IMR-90 (cell line): ENCODE data around the gene NR5A1. TPM values are rescaled to one million over a fixed set of nuclear protein-coding genes. Genes with fewer than 3 reads are reported as not detected.
A peak's percentile ranks its signal among the peaks of the same experiment; 100 is the strongest.

Source experiments
- ATAC-seq: fragments of 200-7000 bp; cut with Tn5 transposase; 2 replicates; pipeline ENCODE4 v1.9.1; 2020; ENCODE audit warnings: low read depth, mild to moderate bottlenecking, moderate library complexity
- BruUV-seq: library from RNA; stranded (reverse); fragments of 400-500 nt; replicated peaks from 2 replicates; lab custom pipeline; 2021; lab: Mats Ljungman, UMichigan
- CTCF ChIA-PET: fragments of 300-600 bp; formaldehyde crosslinking; extraction: SDS; loops from one replicate; lab custom pipeline; 2021; ENCODE audit warnings: antibody characterized with exemption; lab: Yijun Ruan, JAX
- POLR2A ChIA-PET: fragments of 300-600 bp; sonication (Branson Sonifier 250); formaldehyde crosslinking; loops from one replicate; lab custom pipeline; 2022; ENCODE audit warnings: antibody characterized with exemption; ENCODE audit not compliant: unreplicated experiment; lab: Charles Lee
- DNase-seq: peaks from one replicate; pipeline ENCODE4 v3.0.0; 2013
- H2AFZ ChIP-seq: replicated peaks from 2 replicates; pipeline ENCODE3; 2013; ENCODE audit warnings: low read length, mild to moderate bottlenecking; ENCODE audit not compliant: poor library complexity
- H2AK5ac ChIP-seq: 2 replicates; pipeline ENCODE4 v1.6.1; 2013; ENCODE audit warnings: low read depth, low read length, inconsistent platforms
- H2AK9ac ChIP-seq: replicated peaks from 2 replicates; pipeline ENCODE3; 2013; ENCODE audit warnings: mild to moderate bottlenecking, low read depth, low read length, moderate library complexity; ENCODE audit not compliant: poor library complexity
- H2BK120ac ChIP-seq: 2 replicates; pipeline ENCODE4 v1.6.1; 2013; ENCODE audit warnings: low read depth, low read length, inconsistent platforms
- H2BK15ac ChIP-seq: 3 replicates; pipeline ENCODE4 v1.6.1; 2013; ENCODE audit warnings: low read depth, low read length, inconsistent platforms
- H2BK20ac ChIP-seq: 2 replicates; pipeline ENCODE4 v1.6.1; 2013; ENCODE audit warnings: low read depth, mild to moderate bottlenecking, inconsistent platforms, low read length, moderate library complexity
- H2BK5ac ChIP-seq: 2 replicates; pipeline ENCODE4 v1.6.1; 2013; ENCODE audit warnings: mild to moderate bottlenecking, low read depth, low read length, inconsistent platforms; ENCODE audit not compliant: poor library complexity, severe bottlenecking
- H3K14ac ChIP-seq: replicated peaks from 2 replicates; pipeline ENCODE4 v1.6.1; 2013; ENCODE audit warnings: low read depth, low read length, inconsistent platforms
- H3K18ac ChIP-seq: 2 replicates; pipeline ENCODE4 v1.6.1; 2013; ENCODE audit warnings: low read depth, low read length, control low read depth
- H3K23ac ChIP-seq: 2 replicates; pipeline ENCODE4 v1.6.1; 2013; ENCODE audit warnings: low read depth, low read length, inconsistent platforms
- H3K27ac ChIP-seq: 2 replicates; pipeline ENCODE4 v1.5.1; 2013; ENCODE audit warnings: mild to moderate bottlenecking, control low read depth, low read length; ENCODE audit not compliant: insufficient read depth
- H3K27me3 ChIP-seq: 2 replicates; pipeline ENCODE4 v1.6.1; 2013; ENCODE audit warnings: low read length; ENCODE audit not compliant: control insufficient read depth, insufficient read depth
- H3K36me3 ChIP-seq: 2 replicates; pipeline ENCODE4 v1.6.1; 2013; ENCODE audit warnings: low read length, mixed read lengths; ENCODE audit not compliant: control insufficient read depth, insufficient read depth
- H3K4ac ChIP-seq: 2 replicates; pipeline ENCODE4 v1.6.1; 2013; ENCODE audit warnings: low read depth, low read length, inconsistent platforms
- H3K4me1 ChIP-seq: 2 replicates; pipeline ENCODE4 v1.6.1; 2013; ENCODE audit warnings: low read length, mixed read lengths; ENCODE audit not compliant: control insufficient read depth, insufficient read depth
- H3K4me2 ChIP-seq: 2 replicates; pipeline ENCODE4 v1.6.1; 2013; ENCODE audit warnings: low read depth, mild to moderate bottlenecking, control low read depth, low read length, moderate library complexity
- H3K4me3 ChIP-seq: 2 replicates; pipeline ENCODE4 v1.5.1; 2013; ENCODE audit warnings: low read depth, mild to moderate bottlenecking, control low read depth, low read length, moderate library complexity; ENCODE audit not compliant: insufficient read depth
- H3K56ac ChIP-seq: 2 replicates; pipeline ENCODE4 v1.6.1; 2013; ENCODE audit warnings: low read length, inconsistent platforms; ENCODE audit not compliant: insufficient read depth; ENCODE audit errors: extremely low read depth
- H3K79me1 ChIP-seq, 2 experiments: 2 replicates each; pipeline ENCODE4 v1.6.1; 2013; ENCODE audit warnings: low read length in 2 of 2, inconsistent platforms in 1 of 2, low read depth in 1 of 2
- H3K9ac ChIP-seq: 2 replicates; pipeline ENCODE4 v1.6.1; 2013; ENCODE audit warnings: low read depth, low read length, control low read depth
- H3K9me1 ChIP-seq: 2 replicates; pipeline ENCODE4 v1.6.1; 2013; ENCODE audit warnings: low read length, inconsistent platforms; ENCODE audit not compliant: insufficient read depth
- H3K9me3 ChIP-seq: 2 replicates; pipeline ENCODE4 v1.6.1; 2013; ENCODE audit warnings: low read length; ENCODE audit not compliant: control insufficient read depth, insufficient read depth
- H4K20me1 ChIP-seq: 2 replicates; pipeline ENCODE4 v1.6.1; 2013; ENCODE audit warnings: low read length, inconsistent platforms; ENCODE audit not compliant: insufficient read depth
- H4K5ac ChIP-seq: 2 replicates; pipeline ENCODE4 v1.6.1; 2013; ENCODE audit warnings: mild to moderate bottlenecking, low read depth, low read length, control low read depth
- H4K8ac ChIP-seq, 2 experiments: 2 replicates each; pipeline ENCODE4 v1.6.1; 2013; ENCODE audit warnings: low read depth in 2 of 2, low read length in 2 of 2, control low read depth in 1 of 2, inconsistent platforms in 1 of 2
- H4K91ac ChIP-seq: 2 replicates; pipeline ENCODE4 v1.6.1; 2013; ENCODE audit warnings: low read depth, low read length, inconsistent platforms; ENCODE audit not compliant: insufficient read depth
- CEBPB ChIP-seq: IDR thresholded peaks from 2 replicates; pipeline ENCODE4 v1.6.1; 2012; ENCODE audit warnings: low read depth, low read length, improper control_type of control experiment
- MAZ ChIP-seq: IDR thresholded peaks from 2 replicates; pipeline ENCODE4 v1.6.1; 2012; ENCODE audit warnings: low read depth, mild to moderate bottlenecking, low read length, improper control_type of control experiment, moderate library complexity, borderline replicate concordance
- RCOR1 ChIP-seq: IDR thresholded peaks from 2 replicates; pipeline ENCODE4 v1.6.1; 2012; ENCODE audit warnings: mild to moderate bottlenecking, low read length, improper control_type of control experiment; ENCODE audit not compliant: insufficient replicate concordance
- WGBS, 2 experiments: methylation state at CpG; one replicate each; pipeline versions ENCODE4 v1.1.5 to v1.1.7; 2013; ENCODE audit warnings: missing lambda C conversion rate in 2 of 2; ENCODE audit not compliant: insufficient read length in 1 of 2; ENCODE audit errors: extremely low coverage in 2 of 2; 5-methylcytosine and 5-hydroxymethylcytosine counted together
- dilution Hi-C: fragments of 300-500 bp; cut with HindIII; formaldehyde crosslinking; loops from one replicate; pipeline ENCODE4 v1.14.3; 2018; ENCODE audit warnings: low sequenced_read_pairs; ENCODE audit not compliant: unreplicated experiment
- in situ Hi-C: fragments of 300-500 bp; cut with MboI; formaldehyde crosslinking; loops from 3 replicates; pipeline ENCODE4 v1.14.3; 2019; ENCODE audit warnings: low sequenced_read_pairs, inconsistent platforms, mixed read lengths
- intact Hi-C: fragments of 100-400 bp; cut with micrococcal nuclease; formaldehyde crosslinking; loops from 2 replicates; pipeline ENCODE4 v1.10.0; 2022
- polyA plus RNA-seq, 3 experiments: library from polyadenylated mRNA; depleted of rRNA; stranded (reverse); fragments of >200 nt; gene quantifications; 2 replicates each; pipeline ENCODE4 v1.2.3, GENCODE V29; 2012; ENCODE audit warnings: low replicate concordance in 1 of 3
- total RNA-seq: library from RNA; depleted of rRNA; stranded (reverse); fragments of >200 nt; gene quantifications from 2 replicates; pipeline ENCODE4 v1.2.3, GENCODE V29; 2012

The NR5A1 gene
- total and polyA plus RNA-seq, 2 of the 4 experiments (the other 2 are of a cell fraction): not detected

GRCh38 chr9:124481115-124481514 is 26.1 kb downstream of the NR5A1 start:
- Histone ChIP-seq H3K18ac (no peak overlapping the region), H2BK20ac (no peak overlapping the region)

More at GRCh38 chr9:124481115-124481514, 26.1 kb downstream of the NR5A1 start:
- Histone ChIP-seq H3K14ac (no peak overlapping the region), H2AFZ (no peak overlapping the region), H3K4me2 (no peak overlapping the region), H2AK5ac (no peak overlapping the region), H3K9ac (no peak overlapping the region), H3K4ac (no peak overlapping the region), H3K27me3 (peaks cover 76% of the 10 kb centered on the region), H3K56ac (no peak overlapping the region), H2AK9ac (no peak overlapping the region), H4K91ac (no peak overlapping the region), H3K9me1 (0 out of 2 replicates have a peak, but pooled peaks cover 3% of the 10 kb centered on the region), H3K27ac (no peak overlapping the region), H2BK120ac (no peak overlapping the region), H2BK5ac (no peak overlapping the region), H3K36me3 (no peaks in the 10 kb centered on the region), H4K20me1 (no peaks in the 10 kb centered on the region), H3K4me3 (no peak overlapping the region), H2BK15ac (no peak overlapping the region), H4K8ac (no peak overlapping the region), H3K9me3 (no peaks in the 10 kb centered on the region), H3K4me1 (no peaks in the 10 kb centered on the region), H3K79me1 (no peaks in the 10 kb centered on the region), H4K5ac (no peak overlapping the region), H3K23ac (no peak overlapping the region)
- in situ Hi-C loops (no loop called here), dilution Hi-C loops (no loop called here), intact Hi-C loops (no loop called here)
- WGBS, 2 experiments: 43% methylated on average over 8 of the region's 17 CpGs; no CpG with 5 or more reads in 1 of the 2 experiments
- ATAC-seq: no peak
- ChIA-PET POLR2A (no interaction called here), CTCF (no interaction called here)
- no TSS peak for BruUV-seq
- TF ChIP-seq RCOR1: no peak
- TF ChIP-seq MAZ: no peak
- peak; percentile 47 for TF ChIP-seq CEBPB
- no peak for DNase-seq
